ENCODE data around the gene OVCA2.
A peak's percentile ranks its signal among the peaks of the same experiment; 100 is the strongest.

The OVCA2 gene

GRCh38 chr17:2034806-2035540 is 6.8 kb upstream of the OVCA2 start:
- DNase-seq: no peak

GRCh38 chr17:2035541-2036488 is 6.0 kb upstream of the OVCA2 start:
- no peak for DNase-seq

GRCh38 chr17:2037155-2037554 is 4.7 kb upstream of the OVCA2 start:
- no peak for DNase-seq

- no peak for DNase-seq
These were observed 1.5 kb upstream of the OVCA2 start for GRCh38 chr17:2040219-2040827.

DNA sequence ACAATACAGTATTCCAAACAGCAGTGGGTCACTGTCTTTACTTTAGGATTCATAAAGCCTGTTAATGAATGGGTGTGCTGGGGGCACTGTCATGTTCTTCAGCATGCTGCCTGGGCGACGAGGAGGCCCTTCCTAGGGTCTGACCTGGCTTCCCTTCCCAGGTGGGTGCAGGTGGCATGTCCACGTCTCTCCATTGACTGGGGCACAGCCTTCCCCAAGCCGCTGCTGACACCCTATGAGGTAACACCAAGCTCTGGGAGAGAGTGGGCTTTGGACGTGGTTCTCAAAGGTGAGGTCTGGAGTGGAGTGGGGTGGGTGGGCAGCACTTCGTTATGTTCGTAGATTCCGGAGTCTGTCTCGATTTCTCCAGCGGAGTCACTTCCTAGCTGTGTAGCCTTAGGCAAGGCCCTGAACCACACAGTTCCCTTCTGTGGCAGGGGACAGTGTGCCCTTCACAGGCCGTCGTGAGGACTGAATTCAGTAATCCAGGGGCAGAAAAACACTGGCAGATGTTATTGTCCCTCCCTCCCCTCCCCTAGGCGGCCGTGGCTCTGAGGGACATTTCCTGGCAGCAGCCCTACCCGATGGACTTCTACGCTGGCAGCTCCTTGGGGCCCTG is 771 bp upstream of the OVCA2 start:
- DNase-seq: no peak

DNA sequence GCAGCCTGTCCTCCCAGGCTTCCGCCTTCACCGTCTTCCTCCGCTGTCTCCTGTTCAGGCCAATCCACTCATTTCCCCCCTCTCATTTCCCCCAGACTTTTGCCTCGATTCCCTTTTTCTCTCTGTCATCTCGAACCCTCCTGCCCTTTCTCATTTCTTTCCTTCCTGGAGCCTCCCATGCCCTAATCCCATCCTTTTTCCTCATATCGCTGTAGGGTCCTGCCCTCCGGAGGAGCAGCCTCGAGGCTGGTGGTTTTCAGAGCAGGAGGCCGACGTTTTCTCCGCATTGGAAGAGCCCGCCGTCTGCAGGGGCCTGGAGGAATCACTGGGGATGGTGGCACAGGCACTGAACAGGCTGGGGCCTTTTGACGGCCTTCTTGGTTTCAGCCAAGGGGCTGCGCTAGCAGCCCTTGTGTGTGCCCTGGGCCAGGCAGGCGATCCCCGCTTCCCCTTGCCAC is 597 bp downstream of the OVCA2 start:
- DNase-seq: peak; percentile 16 to 29

GRCh38 chr17:2042933-2043332 is 1.1 kb downstream of the OVCA2 start:
- no peak for DNase-seq

DNA sequence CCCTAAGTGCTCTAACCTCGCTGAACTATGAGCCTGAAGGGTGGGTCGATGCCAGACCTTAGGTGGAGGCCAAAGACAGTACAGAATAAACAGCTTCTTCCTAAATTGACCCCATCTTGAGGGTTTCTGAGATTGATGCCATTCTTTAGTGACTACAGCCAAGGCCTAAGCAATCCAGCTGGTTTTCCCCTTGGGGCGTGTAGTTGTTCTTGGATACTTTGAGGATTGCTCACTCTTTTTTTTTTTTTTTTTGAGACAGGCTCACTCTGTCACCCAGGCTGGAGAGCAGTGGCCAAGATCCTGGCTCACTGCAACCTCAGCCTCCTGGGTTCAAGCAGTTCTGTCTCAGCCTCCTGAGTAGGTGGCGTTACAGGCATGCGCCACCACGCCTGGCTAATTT is 2.0 kb downstream of the OVCA2 start:
- DNase-seq: no peak

DNA sequence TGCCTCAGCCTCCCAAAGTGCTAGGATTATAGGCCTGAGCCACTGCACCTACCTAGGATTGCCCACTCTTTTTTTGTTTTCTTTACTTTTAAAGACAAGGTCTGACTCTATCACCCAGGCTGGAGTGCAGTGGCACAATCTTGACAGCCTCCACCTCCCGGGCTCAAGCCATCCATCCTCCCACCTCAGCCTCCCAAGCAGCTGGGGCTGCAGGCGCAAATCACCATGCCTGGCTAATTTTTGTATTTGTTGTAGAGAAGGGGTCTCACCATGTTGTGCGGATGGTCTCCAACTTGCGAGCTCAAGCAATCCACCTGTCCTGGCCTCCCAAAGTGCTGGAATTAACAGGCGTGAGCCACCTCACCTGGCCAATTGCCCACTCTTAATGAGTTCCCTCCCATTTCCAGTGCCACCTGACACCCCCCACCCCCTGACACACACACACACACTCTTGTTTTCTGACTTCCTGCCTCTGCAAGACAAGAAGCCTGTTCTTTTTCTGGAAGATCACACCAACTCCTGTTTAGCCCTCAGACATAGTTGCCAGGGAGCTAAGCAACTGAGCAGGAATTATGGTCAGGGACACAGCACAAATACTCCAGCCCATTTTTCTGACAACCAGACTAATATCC is 2.6 kb downstream of the OVCA2 start:
- DNase-seq: no peak

GRCh38 chr17:2047590-2047989 is 5.8 kb downstream of the OVCA2 start:
- no peak for DNase-seq

GRCh38 chr17:2048805-2049204 is 7.0 kb downstream of the OVCA2 start:
- DNase-seq: no peak

DNA sequence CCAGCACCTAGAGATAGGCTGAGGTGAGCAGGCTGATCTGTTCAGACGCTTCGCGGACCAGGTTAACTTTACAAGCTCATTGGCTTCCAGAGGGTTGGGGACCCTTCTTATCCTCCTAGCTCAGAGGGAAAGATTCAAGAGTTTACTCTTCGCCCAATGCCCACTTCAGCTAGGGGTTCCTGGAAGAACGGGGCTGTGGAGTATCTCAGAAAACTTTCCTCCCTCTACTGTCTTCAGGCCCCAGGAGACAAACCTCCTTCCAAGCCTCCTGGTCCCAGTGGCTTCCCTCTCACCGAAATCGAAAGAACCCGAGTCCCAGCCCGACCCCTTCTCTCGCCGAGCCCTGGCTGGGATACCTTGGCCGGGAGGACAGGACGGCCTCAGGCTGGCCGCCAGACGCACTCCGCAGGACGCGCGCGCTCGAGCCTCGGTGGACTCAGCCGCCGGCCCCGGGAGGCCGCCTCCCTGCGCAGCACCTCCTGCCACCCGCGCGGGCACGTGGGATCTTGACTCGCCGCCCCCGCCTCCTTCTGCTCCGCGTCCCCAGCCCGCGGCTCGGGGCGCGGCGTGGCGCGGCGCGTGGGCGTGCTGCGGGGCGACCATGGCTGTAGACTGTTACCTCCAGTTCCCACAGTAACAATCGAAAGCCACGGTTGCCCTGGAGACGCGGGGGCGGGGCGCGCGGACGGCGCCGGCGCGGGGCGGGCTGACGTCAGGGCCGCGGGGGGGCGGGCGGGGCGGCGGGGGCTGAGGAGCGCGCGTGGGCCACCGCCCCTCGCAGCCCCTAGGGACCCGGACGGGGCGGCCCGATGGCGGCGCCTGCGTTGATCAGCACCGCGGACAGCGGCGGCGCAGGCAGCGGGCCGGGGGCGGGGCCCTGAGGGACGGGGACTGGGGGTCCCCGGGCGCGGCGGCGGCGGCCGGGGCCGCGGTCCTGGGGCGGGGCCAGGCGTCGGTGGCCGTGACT is 7.8 kb downstream of the OVCA2 start:
- DNase-seq: peak; percentile 91

GRCh38 chr17:2050300-2051060 is 8.7 kb downstream of the OVCA2 start:
- peak; percentile 62 to 72 for DNase-seq

- DNase-seq: peak in 1 of 2 experiments; percentile 24
These were observed 9.5 kb downstream of the OVCA2 start for GRCh38 chr17:2051061-2051932.

DNA sequence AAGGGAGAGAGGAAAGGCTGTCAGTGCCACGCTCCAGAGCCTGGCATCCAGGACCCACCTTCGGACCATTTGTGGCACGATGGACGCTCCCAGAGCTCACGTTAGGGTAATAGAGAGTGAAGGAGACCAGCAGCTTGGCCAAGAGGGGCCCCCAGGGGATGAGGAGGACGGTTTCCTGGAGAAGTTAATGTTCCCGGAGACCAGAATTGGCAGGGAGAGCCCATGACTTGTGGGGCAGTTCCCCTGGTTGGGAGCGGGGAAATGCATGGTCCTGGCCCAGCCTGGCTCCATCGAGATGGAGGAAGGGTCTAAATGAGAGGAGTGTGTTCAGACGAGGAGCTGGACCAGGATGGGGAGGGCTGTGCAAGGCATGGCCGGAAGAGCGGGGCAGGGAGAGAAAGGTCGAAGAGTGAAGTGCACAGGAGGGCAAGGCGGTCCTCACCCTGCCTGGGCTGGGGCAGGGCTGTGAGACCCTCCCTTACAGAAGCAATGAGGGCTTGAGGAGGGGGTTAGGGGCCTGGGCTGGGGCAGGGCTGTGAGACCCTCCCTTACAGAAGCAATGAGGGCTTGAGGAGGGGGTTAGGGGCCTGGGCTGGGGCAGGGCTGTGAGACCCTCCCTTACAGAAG is 10.2 kb downstream of the OVCA2 start:
- no peak for DNase-seq

- peak; percentile 81 to 84 for DNase-seq
These were observed 11.8 kb downstream of the OVCA2 start for GRCh38 chr17:2053380-2054261.

DNA sequence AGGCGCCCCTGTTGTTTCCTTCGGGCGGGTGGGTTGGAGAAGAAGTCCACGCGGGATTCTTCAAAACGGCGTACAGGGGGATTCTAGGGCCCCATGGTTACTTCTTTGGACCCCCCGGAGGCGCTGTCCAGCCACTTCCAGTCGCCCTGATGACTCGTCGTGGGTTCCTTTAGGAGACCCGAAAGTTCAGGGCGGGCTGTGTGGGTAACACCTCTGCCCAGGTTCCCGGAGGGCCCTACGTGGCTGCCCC is 12.4 kb downstream of the OVCA2 start:
- peak in 1 of 2 experiments; percentile 56 for DNase-seq

All from activated CD4-positive, alpha-beta T cell treated with anti-CD3 and anti-CD28 coated beads, Interleukin-2, amount 50 U/mL, for 48 hours (primary cell).